Adrenal gland (tissue), 5 donors: ENCODE measurements around the gene AGAP3.

Source experiments
- CTCF ChIP-seq, 6 experiments: fragments of 450-650 bp in 4 of 6; fragments of 200-600 bp in 2 of 6; sonication (generic) in 1 of 6; IDR thresholded peaks; 1 replicate in 5 of 6; 2 replicates in 1 of 6; pipeline versions ENCODE4 v1.5.1 to v1.8.0; 2016 to 2021; ENCODE audit warnings: antibody characterized with exemption in 6 of 6, mild to moderate bottlenecking in 2 of 6, moderate library complexity in 1 of 6
- POLR2A ChIP-seq, 2 donors: fragments of 450-650 bp; IDR thresholded peaks; one replicate each; pipeline ENCODE4 v1.6.1; 2017; ENCODE audit warnings: antibody characterized with exemption in 2 of 2, mild to moderate bottlenecking in 2 of 2, moderate library complexity in 1 of 2
- donor health status: DM: no; HTN: no; CAD: no.

GRCh38 chr7:151056283-151056665, 30.0 kb upstream of the AGAP3 start:
- TF ChIP-seq CTCF (IDR thresholded peaks at IDR 0.05): no peak
- TF ChIP-seq POLR2A (IDR thresholded peaks at IDR 0.05): no peak
